Thyroid gland (tissue), 4 donors: ENCODE data around the gene SLC7A10.

Source experiments
- POLR2A ChIP-seq, 2 donors: fragments of 450-650 bp; IDR thresholded peaks; one replicate each; pipeline ENCODE4 v1.6.1; 2017; ENCODE audit warnings: antibody characterized with exemption in 2 of 2, mild to moderate bottlenecking in 2 of 2, moderate library complexity in 1 of 2
- TF ChIP-seq, protein P1 (sequence below), 6 experiments: fragments of 200-600 bp in 3 of 6; fragments of 450-650 bp in 3 of 6; sonication (generic) in 3 of 6; IDR thresholded peaks; one replicate each; pipeline ENCODE4 v1.5.1; 2016 to 2019; ENCODE audit warnings: antibody characterized with exemption in 6 of 6, mild to moderate bottlenecking in 2 of 6, inconsistent platforms in 1 of 6, moderate library complexity in 1 of 6

DNA sequence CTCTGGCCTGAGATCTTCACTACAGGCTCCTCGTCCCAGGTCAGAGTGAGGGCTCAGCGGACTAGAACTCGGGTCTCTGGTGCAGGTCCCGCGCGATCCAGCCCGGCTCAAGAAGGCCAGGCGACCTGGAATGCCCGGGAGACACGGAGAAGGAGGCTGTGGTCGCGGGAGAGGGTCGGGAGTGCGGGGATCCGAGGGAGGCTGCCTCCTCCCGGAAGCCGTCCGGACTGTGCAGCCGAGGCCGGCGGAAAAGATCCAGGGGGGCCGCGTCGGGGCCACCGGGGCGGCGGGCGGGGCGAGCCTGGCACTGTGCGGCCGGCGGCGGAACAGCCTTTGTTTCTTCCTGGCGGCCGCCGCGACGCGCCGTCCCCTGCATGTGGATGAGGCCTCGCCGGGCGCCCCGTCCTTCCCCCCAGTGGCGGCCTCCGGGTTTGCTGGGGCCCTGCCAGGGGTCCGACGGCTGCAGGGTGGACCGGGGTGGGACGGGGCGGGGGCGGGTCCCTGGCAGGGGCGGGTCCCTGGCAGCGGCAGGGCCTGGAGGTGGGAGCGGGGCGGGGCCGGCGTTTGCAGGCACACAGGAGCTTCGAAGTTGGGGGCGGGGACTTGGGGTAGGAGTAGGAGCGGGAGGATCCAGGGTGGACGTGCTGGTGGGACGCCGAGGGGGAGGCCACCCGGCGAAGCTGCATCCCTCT, 1.0 kb upstream of the SLC7A10 start:
- TF ChIP-seq, protein P1, sequence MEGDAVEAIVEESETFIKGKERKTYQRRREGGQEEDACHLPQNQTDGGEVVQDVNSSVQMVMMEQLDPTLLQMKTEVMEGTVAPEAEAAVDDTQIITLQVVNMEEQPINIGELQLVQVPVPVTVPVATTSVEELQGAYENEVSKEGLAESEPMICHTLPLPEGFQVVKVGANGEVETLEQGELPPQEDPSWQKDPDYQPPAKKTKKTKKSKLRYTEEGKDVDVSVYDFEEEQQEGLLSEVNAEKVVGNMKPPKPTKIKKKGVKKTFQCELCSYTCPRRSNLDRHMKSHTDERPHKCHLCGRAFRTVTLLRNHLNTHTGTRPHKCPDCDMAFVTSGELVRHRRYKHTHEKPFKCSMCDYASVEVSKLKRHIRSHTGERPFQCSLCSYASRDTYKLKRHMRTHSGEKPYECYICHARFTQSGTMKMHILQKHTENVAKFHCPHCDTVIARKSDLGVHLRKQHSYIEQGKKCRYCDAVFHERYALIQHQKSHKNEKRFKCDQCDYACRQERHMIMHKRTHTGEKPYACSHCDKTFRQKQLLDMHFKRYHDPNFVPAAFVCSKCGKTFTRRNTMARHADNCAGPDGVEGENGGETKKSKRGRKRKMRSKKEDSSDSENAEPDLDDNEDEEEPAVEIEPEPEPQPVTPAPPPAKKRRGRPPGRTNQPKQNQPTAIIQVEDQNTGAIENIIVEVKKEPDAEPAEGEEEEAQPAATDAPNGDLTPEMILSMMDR (IDR thresholded peaks at IDR 0.05) = no peak
- TF ChIP-seq POLR2A (IDR thresholded peaks at IDR 0.05) = no peak
